Stimulated activated CD4-positive, alpha-beta T cell treated with anti-CD3 and anti-CD28 coated beads, Interleukin-2, amount 100 ng/mL, for 48 hours (primary cell): Measurements from ENCODE around the gene CHD9.
"Not testable (repeated sequence)": the region's sequence is repeated elsewhere in the genome, so short reads cannot be mapped to it uniquely, and the experiment has no call there.

Source experiments
- DNase-seq, 2 donors: peaks; one replicate each; pipeline ENCODE4 v3.0.0-alpha.2; 2020

Gene CHD9

DNA sequence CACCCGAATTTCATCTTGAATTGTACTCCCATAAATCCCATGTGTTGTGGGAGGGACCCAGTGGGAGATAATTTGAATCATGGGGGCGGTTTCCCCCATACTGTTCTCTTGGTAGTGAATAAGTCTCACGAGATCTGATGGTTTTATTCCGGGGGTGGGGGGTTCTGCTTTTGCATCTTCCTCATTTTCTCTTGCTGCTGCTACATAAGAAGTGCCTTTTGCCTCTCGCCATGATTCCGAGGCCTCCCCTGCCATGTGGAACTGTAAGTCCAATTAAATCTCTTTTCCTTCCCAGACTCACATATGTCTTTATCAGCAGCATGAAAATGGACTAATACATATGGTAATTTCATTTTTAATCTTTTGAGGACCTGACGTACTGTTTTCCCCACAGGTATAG, 20.7 kb downstream of the CHD9 start:
- not testable (repeated sequence) for DNase-seq

DNA sequence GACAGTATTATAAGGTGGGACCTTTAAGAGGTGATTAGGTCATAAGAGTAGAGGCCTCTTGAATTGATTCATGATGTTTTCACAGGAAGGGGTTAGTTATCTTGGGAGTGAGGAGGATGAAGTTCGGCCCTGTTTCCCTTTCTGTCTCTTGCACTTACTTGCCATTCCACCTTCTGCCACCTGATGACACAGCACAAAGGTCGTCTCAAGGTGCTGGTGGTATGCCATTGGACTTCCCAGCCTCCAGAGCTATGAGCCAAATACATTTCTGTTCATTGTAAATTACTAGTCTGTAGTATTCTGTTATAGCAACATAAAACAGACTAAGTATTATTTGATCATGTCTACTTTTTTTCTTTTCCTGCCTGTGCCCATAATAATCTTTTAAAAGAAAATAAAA, 23.5 kb downstream of the CHD9 start:
- DNase-seq = no peak

DNA sequence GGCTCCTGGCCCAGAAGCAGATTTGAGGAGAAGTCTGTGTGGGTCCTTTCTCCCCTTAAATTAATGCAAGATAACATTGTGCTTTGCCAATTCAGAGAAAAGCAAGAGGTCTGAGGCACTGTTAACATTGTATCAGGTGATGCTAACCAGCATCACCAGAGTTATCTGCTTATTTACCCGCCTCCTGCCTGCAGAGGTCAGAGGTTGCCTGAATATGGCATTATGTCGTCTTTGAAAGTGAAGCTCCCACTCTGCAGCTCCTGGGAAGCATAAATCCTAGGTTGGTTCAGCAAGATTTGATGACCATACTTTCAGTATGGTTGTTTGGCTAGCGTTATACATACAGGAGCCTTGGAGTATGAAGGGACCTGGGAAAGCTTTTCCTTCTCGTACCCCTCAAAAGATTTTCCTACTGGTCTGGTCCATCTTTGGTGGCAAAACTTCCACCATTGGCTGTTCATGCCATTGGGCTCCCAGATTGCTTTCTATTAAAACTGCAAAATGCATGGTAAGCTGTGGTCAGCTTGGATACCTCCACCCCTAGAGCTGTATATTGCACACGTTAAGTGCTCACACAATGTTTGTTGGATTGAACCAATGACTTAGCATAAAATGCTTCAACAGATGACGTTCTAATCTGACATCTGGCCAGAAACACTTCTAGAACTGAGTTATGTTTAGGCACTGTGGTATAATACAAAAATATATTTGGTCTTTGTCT, 24.1 kb downstream of the CHD9 start:
- DNase-seq = no peak

DNA sequence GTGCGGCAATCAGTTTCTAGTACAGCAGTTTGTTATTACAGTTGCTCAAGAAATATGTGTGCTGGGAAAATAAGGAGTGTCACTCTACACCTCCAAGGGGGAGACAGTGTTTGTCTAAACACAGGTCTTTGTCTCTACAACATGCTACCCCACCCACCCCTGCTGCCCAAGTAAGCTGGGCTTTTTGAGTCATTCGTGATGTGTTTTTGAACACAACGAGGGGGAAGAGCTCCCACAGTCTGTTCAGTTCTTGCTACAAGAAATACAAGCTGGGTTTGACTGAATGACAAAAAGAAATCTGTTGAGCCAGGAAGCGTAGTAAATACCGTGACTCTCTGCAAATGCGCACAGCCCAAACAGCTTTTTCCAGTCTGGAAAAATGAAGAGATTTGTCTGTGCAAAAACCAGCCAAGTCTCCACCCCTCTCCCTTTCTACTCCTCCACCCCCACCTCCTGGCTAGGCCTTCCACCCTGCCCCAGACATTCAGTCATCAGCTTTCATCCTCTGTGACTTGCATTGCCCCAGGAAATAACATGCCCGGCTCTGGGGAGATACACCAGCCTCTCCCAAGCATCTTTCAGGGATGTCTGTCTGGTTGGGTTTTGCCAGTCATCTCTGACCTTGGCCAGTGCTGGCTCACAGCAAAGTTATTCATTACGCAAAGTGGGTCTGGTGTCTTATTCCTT, 25.7 kb downstream of the CHD9 start:
- no peak for DNase-seq

DNA sequence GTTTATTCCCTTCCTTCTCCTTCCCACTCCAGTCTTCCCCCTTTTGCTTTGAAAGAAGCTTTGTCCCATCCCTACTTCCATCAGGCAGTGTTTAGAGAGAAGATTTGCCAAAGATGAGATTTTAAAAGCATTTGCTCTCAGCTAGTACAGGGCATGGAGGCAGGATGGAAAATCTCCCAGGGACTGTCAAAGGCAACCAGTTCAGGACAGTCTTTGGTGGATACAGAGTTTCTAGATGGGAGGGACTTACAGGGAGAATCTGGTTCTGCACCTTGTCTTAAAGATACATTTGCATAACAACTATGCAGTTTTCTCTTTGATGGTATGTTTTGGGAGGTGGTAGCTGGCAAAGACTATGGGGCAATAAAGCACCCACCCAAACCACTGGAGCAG, 26.2 kb downstream of the CHD9 start:
- no peak for DNase-seq

DNA sequence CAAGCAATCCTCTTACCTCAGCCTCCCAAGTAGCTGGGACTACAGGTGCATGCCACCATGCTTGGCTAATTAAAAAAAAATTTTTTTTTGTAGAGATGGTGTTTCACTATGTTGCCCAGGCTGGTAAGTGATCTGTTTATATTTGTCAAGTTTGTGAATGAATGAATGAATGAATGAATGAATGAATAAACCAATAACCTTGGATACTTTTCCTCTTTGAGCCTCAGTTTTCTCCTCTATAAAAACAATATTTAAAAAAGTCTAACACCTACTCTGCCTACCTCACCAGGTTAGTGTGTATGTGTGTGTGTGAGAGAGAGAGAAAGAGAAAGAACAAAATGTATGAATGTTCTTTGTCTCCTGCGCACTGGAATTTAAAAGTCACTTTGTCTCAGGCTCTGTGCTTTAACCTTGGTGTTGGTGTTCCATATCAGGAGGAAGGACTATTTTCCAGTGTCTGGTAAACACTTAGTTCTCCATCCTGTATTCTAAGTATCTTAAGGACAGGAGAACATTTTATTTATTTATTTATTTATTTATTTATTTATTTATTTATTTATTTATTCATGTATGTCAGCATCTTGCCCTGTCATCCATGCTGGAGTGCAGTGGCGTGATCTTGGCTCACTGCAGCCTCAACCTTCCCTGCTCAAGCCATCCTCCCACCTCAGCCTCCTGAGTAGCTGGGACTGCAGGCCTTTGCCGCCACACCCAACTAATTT, 27.1 kb downstream of the CHD9 start:
- DNase-seq = no peak

DNA sequence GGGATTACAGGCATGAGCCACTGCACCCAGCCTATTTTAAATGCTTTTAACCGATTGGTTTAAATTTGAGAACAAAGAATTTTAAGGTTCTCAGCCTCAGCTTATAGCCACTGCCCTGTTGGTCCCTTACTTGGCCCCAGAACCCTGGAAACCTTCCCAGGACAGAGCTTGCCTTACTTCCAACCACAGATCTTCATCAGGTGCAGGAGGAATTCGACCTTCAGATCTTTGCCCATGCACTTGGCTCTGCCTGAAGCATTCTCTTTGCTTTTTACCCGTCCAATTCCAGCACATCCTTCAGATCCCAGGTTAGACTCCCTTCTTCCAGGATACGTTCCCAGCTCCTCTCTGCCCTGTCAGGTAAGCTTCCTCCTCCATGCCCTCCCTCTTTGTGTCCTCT, 27.7 kb downstream of the CHD9 start:
- DNase-seq = no peak

DNA sequence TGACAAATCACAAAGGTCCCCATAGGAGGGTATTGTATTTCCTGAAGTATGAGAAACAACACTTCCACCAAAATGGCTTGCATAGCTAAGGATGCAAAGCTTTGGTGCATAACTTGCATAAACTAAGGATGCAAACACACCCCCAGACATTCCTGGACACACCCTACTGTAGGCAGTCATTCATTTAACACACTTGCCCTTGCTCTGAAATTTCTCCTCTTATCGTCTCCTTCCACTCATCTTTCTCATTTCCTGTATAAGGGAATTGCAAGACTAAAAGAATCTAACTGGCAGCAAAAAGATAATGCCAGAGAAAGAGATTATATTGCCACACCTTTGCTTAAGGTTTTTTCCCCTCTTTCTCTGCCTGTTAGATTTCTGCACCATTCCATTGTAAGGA, 28.3 kb downstream of the CHD9 start:
- DNase-seq = no peak

DNA sequence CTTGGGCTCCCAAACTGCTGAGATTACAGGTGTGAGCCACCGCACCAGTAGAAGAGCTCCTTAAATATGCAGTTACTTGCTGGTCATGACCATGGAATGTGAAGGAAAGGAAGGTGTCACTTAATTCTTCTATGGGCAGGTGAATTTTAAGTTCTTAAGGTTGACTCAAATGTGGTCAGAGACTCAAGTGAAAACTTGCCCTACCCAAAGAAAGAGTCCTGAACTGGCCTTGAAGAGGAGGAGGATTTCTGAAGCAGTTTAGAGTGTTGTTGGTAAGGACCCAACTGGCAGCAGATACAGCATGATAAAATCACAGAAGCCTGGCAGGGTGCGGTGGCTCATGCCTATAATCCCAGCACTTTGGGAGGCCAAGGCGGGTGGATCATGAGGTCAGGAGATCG, 29.4 kb downstream of the CHD9 start:
- DNase-seq = no peak

DNA sequence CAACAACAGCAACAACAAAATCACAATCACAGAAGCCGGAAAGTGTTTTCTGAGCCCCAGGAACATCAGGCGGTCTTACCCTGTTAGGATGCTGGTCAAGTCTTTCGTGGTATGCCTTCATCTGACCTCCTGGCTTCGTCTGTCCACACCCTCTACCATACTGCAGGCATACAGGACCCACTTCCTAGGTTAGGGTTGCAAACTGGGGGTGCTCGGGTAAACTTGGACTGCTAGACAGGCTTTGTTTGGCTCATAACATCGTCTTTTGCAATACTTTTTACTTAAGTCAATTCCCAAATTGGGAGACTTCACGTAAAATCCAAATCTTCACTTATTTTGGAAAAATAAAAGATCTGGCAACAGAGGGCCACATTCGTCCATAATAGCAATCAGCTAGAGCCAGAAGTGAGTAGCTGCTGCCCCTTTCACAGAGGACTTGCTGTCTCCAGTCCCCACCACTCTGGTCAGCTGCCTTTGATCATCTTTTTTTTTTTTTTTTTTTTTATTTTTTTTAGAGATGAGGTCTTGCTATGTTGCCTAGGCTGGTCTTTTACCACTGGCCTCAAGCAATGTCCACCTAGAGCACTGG, 30.0 kb downstream of the CHD9 start:
- no peak for DNase-seq

DNA sequence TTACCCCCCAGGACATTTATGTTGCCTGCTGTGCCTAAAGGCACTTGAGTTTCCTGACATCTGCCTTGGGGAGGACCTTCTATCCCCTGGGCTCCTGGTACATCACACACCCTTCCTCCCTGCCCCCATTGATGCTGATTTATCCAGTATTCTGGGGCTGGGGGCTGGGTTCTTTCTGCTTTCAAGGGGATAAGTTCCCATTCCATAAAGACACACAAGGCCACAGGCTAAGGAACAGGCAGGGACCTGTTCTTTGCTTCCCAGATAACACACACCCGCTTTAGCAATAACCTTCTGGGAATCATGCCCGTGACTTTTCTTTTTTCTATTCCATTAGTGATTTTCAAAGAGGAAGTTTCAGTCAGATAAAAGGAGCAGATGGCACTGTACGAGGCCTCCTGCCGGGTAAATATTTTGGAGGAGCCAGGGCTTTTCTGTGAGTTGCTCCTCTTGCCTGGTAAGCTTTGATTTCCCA, 30.6 kb downstream of the CHD9 start:
- no peak for DNase-seq

DNA sequence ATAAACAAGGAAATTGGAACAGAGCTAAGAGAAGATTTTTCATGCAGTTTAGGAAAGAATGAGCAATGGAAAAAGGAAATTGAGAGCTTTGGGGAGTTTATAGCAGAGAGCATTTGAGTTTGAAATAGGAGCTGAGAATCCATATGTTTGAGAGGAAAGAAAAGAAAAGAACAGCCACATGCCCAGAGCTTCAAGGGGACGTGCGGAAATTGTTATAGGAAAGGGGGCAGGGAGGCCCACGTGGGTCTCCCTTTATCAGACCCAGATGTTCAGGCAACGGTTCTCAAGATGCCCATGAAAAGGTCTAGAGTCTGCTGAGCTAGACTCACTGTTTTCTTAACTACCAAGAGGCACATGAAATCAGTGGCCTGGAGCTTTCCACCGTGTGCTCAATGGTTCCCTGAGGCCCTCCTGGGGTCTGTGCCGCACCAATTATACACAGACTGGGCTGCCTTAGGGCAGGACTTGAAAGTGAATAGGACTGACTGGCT, 31.2 kb downstream of the CHD9 start:
- DNase-seq = no peak

DNA sequence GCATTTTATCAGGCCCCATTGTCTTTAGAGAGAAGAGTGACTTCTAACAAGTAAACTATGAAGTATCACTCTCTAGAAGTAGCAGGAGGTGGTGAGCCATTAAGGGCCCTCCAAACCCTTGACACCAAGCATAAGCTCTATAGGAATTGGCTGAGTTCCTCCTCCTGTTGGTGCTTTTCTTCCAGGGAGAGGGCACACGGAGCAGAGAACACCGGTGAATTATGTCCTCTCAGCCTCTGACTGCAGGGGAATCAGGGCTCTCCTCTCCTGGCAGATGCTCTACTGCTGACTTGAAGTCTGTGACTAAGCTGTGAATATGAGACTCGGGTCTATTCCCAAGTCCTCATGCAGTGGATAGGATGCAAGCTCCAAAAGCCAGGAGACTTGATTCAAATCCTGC, 32.3 kb downstream of the CHD9 start:
- no peak for DNase-seq

DNA sequence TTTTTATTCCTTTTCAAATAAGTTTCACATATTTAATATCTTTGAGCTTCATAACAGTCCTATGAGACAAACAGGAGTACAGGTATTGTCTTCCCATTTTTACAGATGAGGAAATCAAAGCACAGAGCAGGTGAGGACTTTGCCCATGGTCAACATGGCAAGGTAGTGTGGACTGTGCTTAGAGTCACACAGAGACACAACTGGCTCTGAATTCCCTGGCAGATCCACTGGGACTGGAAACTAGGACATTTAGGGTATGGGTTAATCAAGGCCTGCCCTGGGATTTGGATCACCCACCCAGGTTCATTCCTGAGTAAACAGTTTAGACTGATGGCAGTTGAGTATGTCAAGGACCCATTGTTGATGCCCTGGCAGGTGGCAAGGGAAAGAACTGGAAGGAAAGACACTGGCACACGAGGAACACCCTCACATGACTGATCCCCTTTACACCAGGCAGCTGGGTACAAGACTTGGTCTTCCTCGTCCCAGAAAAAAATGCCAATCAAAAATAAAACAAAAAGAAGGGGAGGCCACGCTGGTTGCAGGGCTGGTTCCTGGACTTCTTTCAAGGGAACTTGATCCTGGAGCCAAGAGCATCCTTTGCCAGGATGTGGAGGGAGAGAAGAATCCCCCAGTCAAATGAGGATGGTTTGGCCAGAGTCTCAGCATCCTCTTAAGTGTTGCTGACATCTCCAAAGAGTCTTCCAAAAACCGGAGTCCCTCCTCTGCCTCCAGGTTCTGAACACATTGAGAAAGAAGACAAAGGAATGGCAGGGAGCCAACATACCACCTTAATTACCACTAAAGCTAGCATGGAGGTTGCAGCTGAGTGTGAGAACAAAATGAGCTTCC, 34.9 kb downstream of the CHD9 start:
- DNase-seq = no peak

DNA sequence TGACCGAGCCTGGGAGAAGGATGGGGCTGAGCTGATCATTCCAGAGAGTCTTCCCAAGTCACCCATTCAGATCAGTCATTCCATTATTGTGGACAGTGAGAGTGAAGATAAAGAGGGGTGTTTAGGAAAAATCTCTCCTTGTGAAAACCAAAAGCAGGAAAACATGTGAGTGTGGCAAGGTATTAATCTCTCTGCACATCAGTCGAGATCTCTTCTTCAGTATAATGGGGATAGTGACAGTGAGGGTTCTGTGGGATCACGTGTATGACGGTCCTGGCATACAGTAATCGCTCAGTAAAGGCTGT, 35.4 kb downstream of the CHD9 start:
- no peak for DNase-seq

DNA sequence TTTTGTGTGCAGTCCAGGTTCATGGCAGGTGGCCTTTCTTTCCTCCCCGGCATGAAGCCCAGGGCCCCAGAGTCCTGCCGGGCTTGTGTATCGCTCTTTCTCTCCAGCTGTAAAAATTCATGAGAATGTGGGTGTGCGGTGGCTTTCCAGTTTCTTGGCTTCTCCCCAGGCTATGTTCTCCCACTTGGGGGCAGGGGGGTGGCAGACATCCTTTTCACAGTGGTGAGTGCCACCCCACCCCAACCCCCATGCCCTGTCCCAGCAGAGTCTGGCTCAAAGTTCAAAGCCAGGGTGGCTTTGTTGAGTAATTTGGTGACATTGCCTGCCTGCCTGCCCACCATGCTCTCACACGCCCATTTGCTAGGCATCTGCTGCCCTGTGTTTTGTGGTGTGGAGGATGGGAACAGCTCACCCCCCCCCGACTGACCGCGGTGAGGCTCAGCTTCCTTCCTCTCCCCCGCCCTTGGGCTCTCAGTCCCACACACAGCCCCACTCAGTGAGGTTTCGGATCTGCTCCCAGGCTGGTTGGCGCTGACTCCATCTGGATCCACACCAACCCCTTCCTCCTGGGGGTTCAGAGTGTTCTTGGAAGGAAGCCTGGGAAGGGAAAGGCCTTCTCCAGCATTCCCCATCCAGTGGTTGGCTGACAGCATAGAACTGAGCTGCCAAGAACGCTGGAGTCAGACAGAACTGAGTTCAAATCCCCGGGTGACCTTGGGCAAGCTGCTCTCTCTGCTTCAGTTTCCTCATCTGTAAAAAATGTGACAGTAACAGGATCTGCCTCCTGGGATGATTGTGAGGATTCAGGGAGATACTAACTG, 36.0 kb downstream of the CHD9 start:
- no peak for DNase-seq

DNA sequence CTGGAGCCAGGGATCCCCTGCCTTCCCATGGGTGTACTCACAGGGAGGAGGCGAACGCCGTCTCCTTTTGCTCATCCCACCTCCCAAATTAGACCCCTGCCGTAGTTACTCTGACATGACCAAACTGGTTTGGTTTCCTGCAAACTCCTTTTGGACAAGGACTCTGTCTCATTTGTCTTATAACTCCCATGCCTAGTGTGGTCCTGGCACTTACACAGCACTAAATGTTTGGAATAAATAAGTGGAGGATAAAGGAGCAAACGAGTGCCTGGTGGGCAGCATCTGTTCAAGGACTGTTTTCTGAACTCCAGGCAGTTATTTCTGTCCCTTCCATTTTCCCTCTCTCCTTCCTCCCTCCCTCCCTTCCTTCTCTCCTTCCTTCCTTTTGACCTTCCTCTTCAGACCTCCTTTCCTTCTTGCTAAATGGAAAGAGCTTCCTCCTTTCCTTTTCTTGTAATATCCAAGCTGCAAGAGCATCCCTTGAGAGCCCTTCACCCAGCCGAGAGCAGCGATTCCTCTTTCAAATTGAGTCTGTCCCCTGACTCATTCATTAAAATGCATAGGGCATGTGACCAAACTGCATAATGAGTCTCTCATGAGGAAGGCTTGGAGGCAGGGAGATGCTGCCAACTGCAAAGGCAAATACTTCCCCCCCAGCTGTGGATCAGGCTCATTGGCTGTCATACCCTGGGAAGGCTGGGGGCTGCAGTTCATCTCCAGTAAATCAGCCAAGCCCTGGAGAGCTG, 36.8 kb downstream of the CHD9 start:
- no peak for DNase-seq

DNA sequence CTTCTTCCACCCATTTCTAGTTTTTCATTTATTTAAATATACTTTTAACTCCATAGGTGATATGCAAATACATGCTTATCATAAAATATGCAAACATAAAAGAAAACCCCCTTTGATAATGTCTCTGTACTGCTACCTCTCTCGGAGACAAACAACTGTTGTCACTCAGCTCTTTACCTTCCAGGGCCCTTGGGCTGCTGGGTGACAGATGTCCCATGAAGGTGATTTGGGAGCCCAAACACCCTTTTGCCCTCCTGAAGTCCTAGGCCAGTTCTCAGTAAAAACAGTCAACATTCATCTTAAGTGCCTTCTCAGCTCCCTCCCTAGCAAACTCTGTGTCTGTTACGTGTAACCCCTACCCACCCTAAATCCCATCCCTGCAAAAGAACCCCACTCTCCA, 37.5 kb downstream of the CHD9 start:
- DNase-seq = no peak

DNA sequence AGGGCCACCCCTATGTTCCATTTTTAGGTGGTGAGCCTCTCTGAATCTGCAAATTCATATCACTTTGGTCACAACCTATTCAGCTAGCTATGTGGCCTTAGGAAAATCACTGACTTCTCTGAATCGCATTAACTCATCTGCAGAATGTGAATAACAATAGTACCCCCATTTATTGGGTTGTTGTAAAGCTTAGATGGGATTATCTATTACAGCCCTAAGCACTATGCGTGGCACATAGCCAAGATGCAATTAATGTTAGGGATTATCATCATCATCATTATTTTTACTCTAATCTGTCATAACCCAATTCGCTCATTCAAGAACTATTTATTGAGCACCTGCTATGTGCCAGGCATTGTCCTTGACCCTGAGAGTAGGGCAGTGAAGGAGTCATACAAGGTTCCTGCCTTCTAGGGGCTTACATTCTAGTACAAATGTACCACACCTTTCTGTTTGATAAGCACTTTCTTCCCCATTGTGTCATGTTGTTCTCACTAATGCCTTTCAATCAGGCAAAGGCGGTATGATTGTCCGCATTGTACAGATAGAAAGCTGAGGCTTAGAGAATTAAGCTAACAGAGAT, 38.5 kb downstream of the CHD9 start:
- no peak for DNase-seq

DNA sequence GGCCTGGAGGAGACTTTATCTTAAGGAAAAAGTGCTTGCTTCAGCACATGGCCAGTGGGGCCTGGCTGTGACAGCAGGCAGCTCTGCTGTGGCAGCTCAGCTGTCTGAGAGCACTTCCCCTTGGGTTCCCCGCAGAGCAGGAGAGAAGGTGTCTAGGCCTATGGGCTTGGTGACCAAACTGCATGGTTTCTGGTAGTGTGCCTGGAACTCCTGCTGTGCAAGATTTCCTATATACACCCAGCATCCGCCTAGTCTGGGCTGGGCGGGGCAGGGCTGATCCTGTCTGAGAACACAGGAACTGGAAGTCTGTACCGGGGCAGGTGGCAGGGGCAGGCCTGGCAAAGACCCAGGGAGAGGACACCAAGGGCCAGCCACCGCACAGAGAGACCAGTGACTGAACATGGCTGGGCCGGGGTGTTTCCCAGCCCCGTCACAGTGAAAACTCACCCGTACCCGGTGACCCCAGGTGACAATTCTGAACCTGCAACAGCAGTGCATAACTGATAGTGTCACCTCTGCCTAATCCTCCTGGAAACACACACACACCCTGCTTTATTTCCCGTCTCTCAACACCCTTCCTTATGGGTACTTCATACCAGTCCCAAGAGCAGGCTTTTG, 39.3 kb downstream of the CHD9 start:
- DNase-seq = no peak
